Bronchial epithelial cell (primary cell): ENCODE results near the gene SHISAL1. TPM values are rescaled to one million over a fixed set of nuclear protein-coding genes. Genes with fewer than 3 reads are reported as not detected.

ENCODE experiments used
- DNase-seq: peaks from one replicate; pipeline ENCODE4 v3.0.0-alpha.2; 2010; ENCODE audit warnings: low read depth
- FAIRE-seq: peaks from 2 replicates; lab custom pipeline; 2011; peaks lifted over from hg19 to GRCh38; lab: Jason Lieb, UNC
- H3K27me3 ChIP-seq: 2 replicates; pipeline ENCODE4 v1.5.1; 2011; ENCODE audit warnings: low read length; ENCODE audit not compliant: control insufficient read depth, insufficient read depth
- H3K36me3 ChIP-seq: 2 replicates; pipeline ENCODE4 v1.5.1; 2011; ENCODE audit warnings: low read length; ENCODE audit not compliant: control insufficient read depth, insufficient read depth
- H3K4me3 ChIP-seq: 2 replicates; pipeline ENCODE4 v1.5.1; 2011; ENCODE audit warnings: mild to moderate bottlenecking, low read depth, low read length, control low read depth
- total RNA-seq: library from RNA; depleted of rRNA; stranded (reverse); fragments of >200 nt; gene quantifications from 2 replicates; pipeline ENCODE4 v1.2.1, GENCODE V29; 2014
- TF ChIP-seq, protein P1 (sequence below): IDR thresholded peaks from 2 replicates; pipeline ENCODE4 v1.5.1; 2011; ENCODE audit warnings: mild to moderate bottlenecking, moderate library complexity, low read length, control low read depth, inconsistent platforms; ENCODE audit not compliant: insufficient read depth, severe bottlenecking

Gene SHISAL1
- total RNA-seq, 1 donor from 2014 or later: 0.26 TPM

DNA sequence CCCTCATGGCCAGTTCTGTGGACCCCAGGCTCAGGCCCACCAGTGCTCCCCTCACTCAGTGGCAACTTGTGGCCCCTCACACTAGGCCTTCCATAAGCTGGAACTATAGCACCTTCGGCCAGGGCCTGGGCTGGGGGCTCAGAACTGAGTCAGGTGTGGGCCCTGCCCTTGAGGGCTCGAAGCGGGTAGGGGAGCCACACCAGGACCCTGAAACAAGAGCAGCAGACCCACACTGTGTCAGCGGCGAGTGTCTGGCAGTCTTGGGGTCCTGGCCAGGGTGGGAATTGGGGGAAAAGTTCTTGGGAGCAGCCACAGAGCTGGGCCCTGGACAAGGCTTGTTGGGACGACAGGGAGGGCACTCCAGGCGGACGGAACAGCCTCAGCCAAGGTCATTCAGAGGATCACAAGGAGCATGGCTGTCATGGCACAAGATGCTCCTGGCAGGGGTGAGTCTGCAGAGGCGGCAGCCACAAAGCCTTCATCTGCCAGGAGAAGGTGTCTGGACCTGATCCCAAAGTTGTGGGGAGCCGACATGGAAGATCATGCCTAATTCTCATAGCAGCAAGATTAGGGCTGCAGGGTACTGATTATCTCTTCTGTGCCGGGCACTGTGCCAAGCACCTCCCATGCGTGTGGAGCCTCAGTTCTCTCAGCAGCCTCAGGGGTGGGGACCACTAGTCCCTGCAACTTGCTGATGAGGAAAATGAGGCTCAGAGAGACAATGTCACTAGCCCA, 50.7 kb downstream of the SHISAL1 start:
- TF ChIP-seq, protein P1, sequence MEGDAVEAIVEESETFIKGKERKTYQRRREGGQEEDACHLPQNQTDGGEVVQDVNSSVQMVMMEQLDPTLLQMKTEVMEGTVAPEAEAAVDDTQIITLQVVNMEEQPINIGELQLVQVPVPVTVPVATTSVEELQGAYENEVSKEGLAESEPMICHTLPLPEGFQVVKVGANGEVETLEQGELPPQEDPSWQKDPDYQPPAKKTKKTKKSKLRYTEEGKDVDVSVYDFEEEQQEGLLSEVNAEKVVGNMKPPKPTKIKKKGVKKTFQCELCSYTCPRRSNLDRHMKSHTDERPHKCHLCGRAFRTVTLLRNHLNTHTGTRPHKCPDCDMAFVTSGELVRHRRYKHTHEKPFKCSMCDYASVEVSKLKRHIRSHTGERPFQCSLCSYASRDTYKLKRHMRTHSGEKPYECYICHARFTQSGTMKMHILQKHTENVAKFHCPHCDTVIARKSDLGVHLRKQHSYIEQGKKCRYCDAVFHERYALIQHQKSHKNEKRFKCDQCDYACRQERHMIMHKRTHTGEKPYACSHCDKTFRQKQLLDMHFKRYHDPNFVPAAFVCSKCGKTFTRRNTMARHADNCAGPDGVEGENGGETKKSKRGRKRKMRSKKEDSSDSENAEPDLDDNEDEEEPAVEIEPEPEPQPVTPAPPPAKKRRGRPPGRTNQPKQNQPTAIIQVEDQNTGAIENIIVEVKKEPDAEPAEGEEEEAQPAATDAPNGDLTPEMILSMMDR: no peak
- Histone ChIP-seq H3K27me3 (no peaks in the 10 kb centered on the region), H3K4me3 (no peak overlapping the region), H3K36me3 (no peaks in the 10 kb centered on the region)
- FAIRE-seq (no peak), DNase-seq (no peak)

DNA sequence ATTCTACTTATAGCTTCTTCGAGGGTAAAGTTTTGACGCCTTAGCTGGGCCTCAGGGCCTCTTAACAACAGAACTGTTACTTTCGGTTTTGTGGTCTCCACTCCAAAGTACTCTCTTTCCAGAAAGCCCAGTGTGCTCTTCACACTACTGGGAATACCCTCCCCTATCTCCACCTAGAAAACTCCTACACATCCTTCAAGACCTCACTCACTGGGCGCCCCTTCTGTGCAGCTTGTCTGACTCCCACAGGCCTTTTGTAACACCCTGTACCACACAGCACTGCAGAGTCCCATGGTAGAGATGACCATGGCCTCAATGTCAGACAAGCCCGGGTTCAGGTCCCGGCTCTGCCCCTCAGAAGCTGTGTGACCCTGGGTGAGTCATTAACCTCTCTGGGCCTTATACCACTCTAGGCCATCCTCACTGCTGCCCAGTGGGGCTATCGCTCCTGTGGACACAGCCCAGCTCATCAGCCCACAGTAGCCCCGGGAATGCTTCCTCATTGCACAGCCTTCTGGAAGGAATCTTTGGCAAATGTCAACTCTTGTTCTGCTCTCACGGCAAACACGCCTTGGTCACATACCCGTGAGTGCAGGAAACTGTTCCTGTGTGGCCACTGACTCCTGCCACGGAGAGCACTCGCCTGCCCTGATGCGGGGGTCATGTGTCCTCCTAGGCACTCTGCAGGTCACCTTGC, 51.4 kb downstream of the SHISAL1 start:
- no peaks in the 10 kb centered on the region for H3K36me3 ChIP-seq
- FAIRE-seq (peak; percentile 13), DNase-seq (no peak)
- H3K27me3 ChIP-seq: no peaks in the 10 kb centered on the region
- TF ChIP-seq, protein P1: no peak
- H3K4me3 ChIP-seq: no peak overlapping the region

DNA sequence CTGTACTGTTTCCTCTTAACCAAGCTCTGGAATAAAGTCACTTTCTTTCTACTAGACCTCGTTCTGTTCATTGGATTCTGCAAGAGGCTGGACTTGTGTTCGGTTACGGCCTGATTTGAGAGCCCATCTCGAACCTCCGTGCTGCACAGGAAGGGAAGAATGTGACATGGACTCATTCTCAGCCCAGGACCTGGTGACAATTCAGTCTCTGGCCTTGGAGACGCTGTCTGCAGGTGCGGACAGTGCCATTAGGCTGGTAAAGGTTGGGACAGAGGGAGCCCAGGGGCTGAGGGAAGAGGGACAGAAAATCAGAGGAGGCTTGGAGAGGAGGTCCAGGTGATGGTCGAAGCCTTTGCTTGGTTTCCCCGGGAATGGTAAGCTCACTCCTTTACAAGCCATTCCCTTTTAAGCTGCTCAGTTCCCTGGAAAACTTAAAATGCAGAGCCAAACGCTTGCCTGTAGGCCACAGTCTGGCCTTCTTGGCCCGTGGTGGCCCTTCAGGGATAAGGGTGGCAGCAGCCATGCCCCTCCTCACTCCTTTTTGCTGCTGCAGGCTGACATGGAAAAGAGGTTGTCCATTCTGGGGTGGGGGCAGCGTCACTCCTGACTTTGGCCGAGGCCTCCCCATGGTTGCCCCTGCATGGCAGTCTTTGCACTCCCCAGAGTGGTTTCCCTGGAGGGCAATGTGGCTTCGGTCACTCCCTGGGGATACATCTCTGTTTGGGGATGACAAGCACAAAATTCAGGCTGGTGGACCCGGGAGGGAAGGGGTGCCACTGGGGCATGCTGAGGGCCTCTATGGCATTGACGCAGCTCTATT, 52.3 kb downstream of the SHISAL1 start:
- Histone ChIP-seq H3K4me3 (no peak overlapping the region), H3K27me3 (no peaks in the 10 kb centered on the region), H3K36me3 (no peaks in the 10 kb centered on the region)
- DNase-seq (no peak), FAIRE-seq (peak; percentile 76)
- TF ChIP-seq, protein P1: no peak

DNA sequence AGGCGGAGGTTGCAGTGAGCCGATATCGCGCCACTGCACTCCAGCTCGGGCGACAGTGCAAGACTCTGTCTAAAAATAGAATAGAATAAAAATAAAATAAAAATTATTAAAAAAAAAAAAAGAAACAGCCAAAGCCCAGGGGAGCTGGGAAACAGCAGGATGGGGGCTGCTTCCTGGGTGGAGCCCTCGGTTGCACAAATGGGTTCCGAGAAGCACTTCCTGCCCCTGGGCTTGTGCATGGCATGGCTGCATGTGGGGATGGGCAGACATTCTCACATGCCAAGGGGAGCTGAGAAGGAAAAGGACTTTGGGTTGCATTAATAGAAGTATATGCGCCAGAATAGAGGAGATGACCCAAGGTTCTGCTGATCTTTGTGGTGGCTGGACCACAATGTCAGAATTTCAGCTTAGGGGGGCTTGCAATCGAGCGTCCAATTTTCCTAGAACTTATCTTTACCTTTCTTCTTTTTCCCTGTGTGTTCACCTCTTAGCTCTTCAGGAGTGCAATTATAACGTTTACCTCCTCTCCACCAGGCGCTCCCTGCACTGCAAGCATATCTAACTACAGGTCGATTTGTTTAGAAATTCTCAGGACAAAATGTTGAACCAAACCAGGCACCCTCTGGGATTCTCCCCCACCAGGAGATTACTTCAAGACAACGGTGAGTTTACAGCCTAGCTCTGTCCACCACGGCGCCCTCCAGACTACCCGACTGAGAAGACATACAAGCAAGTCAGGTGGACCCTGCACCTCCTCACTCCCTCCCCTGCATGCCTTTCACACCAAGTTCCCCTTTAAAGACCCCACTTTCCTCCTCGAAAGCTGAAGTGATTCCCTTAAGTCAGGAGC, 53.2 kb downstream of the SHISAL1 start:
- Histone ChIP-seq H3K4me3 (no peak overlapping the region), H3K27me3 (no peaks in the 10 kb centered on the region), H3K36me3 (no peaks in the 10 kb centered on the region)
- DNase-seq (no peak), FAIRE-seq (no peak)
- TF ChIP-seq, protein P1: no peak
